ENCODE results near the gene C14orf180.

- TF ChIP-seq CTCF (IDR thresholded peaks at IDR 0.05): no peak
- no peak for TF ChIP-seq USF2 (IDR thresholded peaks at IDR 0.05)
- no peak for TF ChIP-seq ELK1 (IDR thresholded peaks at IDR 0.05; ENCODE audit: low read depth, low read length)
- TF ChIP-seq SMC3 (IDR thresholded peaks at IDR 0.05): no peak
- no peak for TF ChIP-seq RCOR1 (IDR thresholded peaks at IDR 0.05; ENCODE audit: low read depth, low read length)
- no peak for TF ChIP-seq HDAC2 (IDR thresholded peaks at IDR 0.05)
- TF ChIP-seq POLR2A (IDR thresholded peaks at IDR 0.05; ENCODE audit: low read length): no peak
- TF ChIP-seq MAX (IDR thresholded peaks at IDR 0.05): no peak
Observed at GRCh38 chr14:104634138-104634760, 54.7 kb downstream of the C14orf180 start.
